Osteocyte (in vitro differentiated cells): ENCODE data around the gene ZBTB17. TPM values are rescaled to one million over a fixed set of nuclear protein-coding genes. Genes with fewer than 3 reads are reported as not detected.
"Not testable (repeated sequence)": the region's sequence is repeated elsewhere in the genome, so short reads cannot be mapped to it uniquely, and the experiment has no call there.

ENCODE experiments used
- DNase-seq: peaks from one replicate; pipeline ENCODE4 v3.0.0; 2021; ENCODE audit warnings: mixed read lengths; ENCODE audit not compliant: unreplicated experiment; ENCODE audit errors: extremely low spot score
- H3K27ac Mint-ChIP-seq: one replicate; pipeline ENCODE4 v1.8.0; 2021; ENCODE audit warnings: mild to moderate bottlenecking, mixed read lengths; ENCODE audit not compliant: unreplicated experiment
- H3K27me3 Mint-ChIP-seq: one replicate; pipeline ENCODE4 v1.8.0; 2021; ENCODE audit warnings: mixed read lengths; ENCODE audit not compliant: unreplicated experiment
- H3K36me3 Mint-ChIP-seq: one replicate; pipeline ENCODE4 v1.8.0; 2021; ENCODE audit warnings: mixed read lengths; ENCODE audit not compliant: unreplicated experiment
- H3K4me1 Mint-ChIP-seq: one replicate; pipeline ENCODE4 v1.8.0; 2021; ENCODE audit warnings: mixed read lengths; ENCODE audit not compliant: unreplicated experiment
- H3K4me3 Mint-ChIP-seq: one replicate; pipeline ENCODE4 v1.8.0; 2021; ENCODE audit warnings: mild to moderate bottlenecking, moderate library complexity, mixed read lengths; ENCODE audit not compliant: unreplicated experiment
- H3K9me3 Mint-ChIP-seq: one replicate; pipeline ENCODE4 v1.8.0; 2021; ENCODE audit warnings: mixed read lengths; ENCODE audit not compliant: unreplicated experiment
- long read RNA-seq: library from polyadenylated mRNA; unstranded; transcript quantifications from one replicate; pipeline ENCODE4 v2.0.0, GENCODE V29; 2021
- total RNA-seq: library from RNA; stranded (reverse); gene quantifications from 2 replicates; pipeline ENCODE4 v1.2.1, GENCODE V29; 2021
- TF ChIP-seq, protein P1 (sequence below): fragments of 200-600 bp; sonication (generic); IDR thresholded peaks from 2 replicates; pipeline ENCODE4 v1.5.0; 2021; ENCODE audit warnings: antibody characterized with exemption, mild to moderate bottlenecking, moderate library complexity

The ZBTB17 gene
- 34.7 and 37.2 TPM in 2 replicates for total RNA-seq
- long read RNA-seq, transcript ZBTB17-202 (16 exons, 2,745 nt) = major isoform, 31 of 53 reads
- long read RNA-seq, partial matches to known transcripts = 7 of 53 reads
- long read RNA-seq, other reads (novel, unspliced or antisense) = 13 of 53 reads

DNA sequence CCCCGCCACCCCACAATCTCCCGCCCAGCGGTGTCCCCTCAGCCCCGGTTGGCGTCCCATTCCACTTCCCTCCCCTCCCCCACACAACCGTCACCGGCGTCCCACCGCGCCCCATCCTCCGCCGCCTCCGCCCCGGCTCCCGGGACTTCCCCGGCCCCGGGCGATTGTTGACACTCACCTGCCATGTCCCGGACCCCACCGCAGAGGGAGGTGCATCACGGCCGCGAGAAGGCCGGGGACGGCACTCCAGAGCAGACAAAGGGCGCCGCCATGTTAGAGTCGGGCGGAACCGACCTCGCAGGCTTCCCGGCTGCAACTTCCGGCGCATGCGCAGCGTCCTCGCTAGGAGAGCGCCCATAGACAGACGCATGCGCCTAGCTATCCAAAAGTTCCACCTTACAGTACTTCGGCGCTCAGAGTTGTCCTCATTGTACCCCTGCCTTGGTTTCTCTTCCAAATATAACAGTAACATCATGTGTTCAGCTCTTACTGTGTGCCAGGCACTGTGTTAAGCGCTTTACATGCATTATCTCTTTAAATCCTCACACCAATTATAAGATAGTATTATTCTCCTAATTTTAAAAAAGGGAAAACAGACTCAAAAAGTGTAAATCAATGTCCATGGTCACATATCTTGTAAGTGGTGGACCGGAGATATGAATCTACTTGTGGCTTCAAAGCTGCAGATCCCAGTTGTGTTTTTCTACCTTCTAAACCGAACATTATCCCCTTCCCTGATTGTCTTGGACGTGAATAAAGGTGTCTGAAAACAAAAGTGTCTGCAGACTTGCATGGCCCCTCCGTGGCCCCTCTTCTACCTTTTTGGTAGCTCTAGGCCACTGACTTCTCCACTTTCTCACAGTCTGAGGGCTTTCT, at the start of gene ZBTB17:
TSS of gene ZBTB17 (minus strand) at position 297 of the 876 bp plus-strand sequence. CDS start 27,606 bp downstream, outside the sequence.
- Mint-ChIP-seq H3K27ac (peak within 1 kb of the TSS; percentile 87), H3K9me3 (no peaks in the 10 kb centered on the region), H3K27me3 (no peaks in the 10 kb centered on the region), H3K36me3 (peaks cover 14% of the 10 kb centered on the region), H3K4me1 (peaks cover 23% of the 10 kb centered on the region), H3K4me3 (peak within 1 kb of the TSS; percentile 85)
- TF ChIP-seq, protein P1, sequence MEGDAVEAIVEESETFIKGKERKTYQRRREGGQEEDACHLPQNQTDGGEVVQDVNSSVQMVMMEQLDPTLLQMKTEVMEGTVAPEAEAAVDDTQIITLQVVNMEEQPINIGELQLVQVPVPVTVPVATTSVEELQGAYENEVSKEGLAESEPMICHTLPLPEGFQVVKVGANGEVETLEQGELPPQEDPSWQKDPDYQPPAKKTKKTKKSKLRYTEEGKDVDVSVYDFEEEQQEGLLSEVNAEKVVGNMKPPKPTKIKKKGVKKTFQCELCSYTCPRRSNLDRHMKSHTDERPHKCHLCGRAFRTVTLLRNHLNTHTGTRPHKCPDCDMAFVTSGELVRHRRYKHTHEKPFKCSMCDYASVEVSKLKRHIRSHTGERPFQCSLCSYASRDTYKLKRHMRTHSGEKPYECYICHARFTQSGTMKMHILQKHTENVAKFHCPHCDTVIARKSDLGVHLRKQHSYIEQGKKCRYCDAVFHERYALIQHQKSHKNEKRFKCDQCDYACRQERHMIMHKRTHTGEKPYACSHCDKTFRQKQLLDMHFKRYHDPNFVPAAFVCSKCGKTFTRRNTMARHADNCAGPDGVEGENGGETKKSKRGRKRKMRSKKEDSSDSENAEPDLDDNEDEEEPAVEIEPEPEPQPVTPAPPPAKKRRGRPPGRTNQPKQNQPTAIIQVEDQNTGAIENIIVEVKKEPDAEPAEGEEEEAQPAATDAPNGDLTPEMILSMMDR = no peak
- DNase-seq = peak; percentile 98

DNA sequence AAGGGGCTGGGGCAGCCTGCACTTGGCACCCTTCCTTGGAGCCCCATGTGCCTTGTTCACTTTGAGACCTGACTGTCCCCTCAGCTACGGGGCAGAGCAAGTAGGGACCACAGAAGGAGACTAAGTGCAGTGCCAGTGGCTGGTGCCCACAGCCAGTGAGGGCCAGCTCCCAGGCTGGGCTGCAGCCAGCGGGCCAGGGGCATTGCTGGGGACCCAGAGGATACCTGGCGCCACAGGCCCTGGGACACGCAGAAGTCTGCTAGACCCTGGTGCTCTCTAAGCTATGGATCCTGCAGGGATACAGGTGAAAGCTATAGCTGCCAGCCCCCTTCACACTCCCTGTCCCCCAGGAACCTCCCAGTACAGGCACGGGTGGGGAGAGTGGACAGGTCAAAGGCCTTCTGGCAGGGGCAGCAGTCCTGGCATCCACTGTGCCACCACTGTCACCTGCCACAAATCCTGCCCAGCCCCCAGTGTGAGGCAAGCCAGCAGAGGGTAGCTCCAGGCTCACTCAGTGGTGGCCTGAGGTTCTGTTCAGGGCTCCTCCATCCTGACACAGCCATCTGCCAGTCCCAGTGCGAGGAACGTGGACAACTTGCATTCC, 47.3 kb upstream of the ZBTB17 start:
- Mint-ChIP-seq H3K9me3 (no peaks in the 10 kb centered on the region), H3K4me3 (no peak overlapping the region), H3K27ac (no peak overlapping the region), H3K4me1 (peaks cover 22% of the 10 kb centered on the region), H3K27me3 (no peaks in the 10 kb centered on the region), H3K36me3 (no peaks in the 10 kb centered on the region)
- TF ChIP-seq, protein P1 = no peak
- no peak for DNase-seq

DNA sequence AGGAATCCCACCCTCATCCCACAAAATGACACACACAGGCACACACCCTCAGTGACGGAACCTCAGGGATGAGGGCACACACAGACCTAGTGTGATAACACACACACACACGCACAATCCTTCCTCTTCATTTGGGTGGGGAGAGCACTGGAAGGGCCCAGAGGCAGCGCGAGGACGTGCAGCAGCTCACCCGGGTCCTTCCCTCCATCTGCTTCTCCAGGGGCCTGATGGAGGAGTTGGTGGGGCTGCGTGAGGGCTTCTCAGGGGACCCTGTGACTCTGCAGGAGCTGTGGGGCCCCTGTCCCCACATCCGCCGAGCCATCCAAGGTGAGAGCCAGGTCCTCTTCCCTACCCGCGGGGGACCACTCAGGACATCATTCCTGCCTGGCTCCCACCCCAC, 46.5 kb upstream of the ZBTB17 start:
- TF ChIP-seq, protein P1 = no peak
- no peaks in the 10 kb centered on the region for H3K36me3 Mint-ChIP-seq
- no peak for DNase-seq
- no peak overlapping the region for H3K4me3 Mint-ChIP-seq
- no peaks in the 10 kb centered on the region for H3K27me3 Mint-ChIP-seq
- H3K4me1 Mint-ChIP-seq = peaks cover 29% of the 10 kb centered on the region
- H3K9me3 Mint-ChIP-seq = no peaks in the 10 kb centered on the region
- no peak overlapping the region for H3K27ac Mint-ChIP-seq

DNA sequence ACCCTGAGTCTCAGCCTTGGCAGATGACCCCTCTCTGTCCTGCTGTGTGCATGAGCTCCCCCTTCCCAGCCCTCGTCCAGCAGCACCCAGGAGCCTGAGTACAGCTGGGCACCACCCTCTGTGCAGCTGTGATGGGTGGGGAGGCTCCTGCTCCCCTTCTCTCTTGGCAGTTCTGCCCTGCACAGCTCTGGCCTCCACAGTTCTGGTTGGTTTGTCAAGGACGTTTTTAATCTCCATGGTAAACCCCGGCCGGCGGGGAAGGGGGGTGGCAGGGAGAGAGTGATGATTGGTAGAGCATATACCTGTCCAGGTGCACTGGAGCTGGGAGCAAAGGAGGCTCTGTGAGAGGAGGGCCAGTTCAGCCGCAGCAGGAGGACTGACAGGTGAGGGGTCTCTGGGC, 45.8 kb upstream of the ZBTB17 start, which contains the start of gene CLCNKA:
TSS of gene CLCNKA (plus strand) at position 356 of the 400 bp plus-strand sequence. CDS start 584 bp downstream, outside the sequence.
- no peak for DNase-seq
- H3K27ac Mint-ChIP-seq = no peak within 1 kb of the TSS
- H3K36me3 Mint-ChIP-seq = no peaks in the 10 kb centered on the region
- TF ChIP-seq, protein P1 = no peak
- peaks cover 34% of the 10 kb centered on the region for H3K4me1 Mint-ChIP-seq
- no peaks in the 10 kb centered on the region for H3K27me3 Mint-ChIP-seq
- H3K9me3 Mint-ChIP-seq = no peaks in the 10 kb centered on the region
- no peak within 1 kb of the TSS for H3K4me3 Mint-ChIP-seq

GRCh38 chr1:16020878-16021277, 45.0 kb upstream of the ZBTB17 start:
- H3K4me3 Mint-ChIP-seq, DNase-seq, H3K9me3 Mint-ChIP-seq, H3K36me3 Mint-ChIP-seq, H3K27ac Mint-ChIP-seq, H3K27me3 Mint-ChIP-seq: not testable (repeated sequence)
- H3K4me1 Mint-ChIP-seq = peaks cover 38% of the 10 kb centered on the region
